HEK293T (cell line): ENCODE data around the gene LMX1A.

Experiments used
- CTCF ChIA-PET: fragments of 350-600 bp; formaldehyde crosslinking; extraction: SDS; loops from one replicate; lab custom pipeline; 2021; ENCODE audit warnings: antibody characterized with exemption, inconsistent platforms; lab: Yijun Ruan, JAX
- POLR2A ChIA-PET: fragments of 350-600 bp; formaldehyde crosslinking; extraction: SDS; loops from one replicate; lab custom pipeline; 2020; ENCODE audit warnings: antibody characterized with exemption, inconsistent platforms; lab: Yijun Ruan, JAX
- DNase-seq: peaks from one replicate; pipeline ENCODE4 v3.0.0; 2012; ENCODE audit warnings: mixed read lengths; ENCODE audit errors: extremely low spot score
- ARNT ChIP-seq: fragments of 450-650 bp; IDR thresholded peaks from 2 replicates; pipeline ENCODE4 v1.6.1; 2017; ENCODE audit warnings: mild to moderate bottlenecking
- BHLHE40 ChIP-seq: fragments of 450-650 bp; IDR thresholded peaks from 2 replicates; pipeline ENCODE4 v1.6.1; 2016; ENCODE audit warnings: mild to moderate bottlenecking, moderate library complexity, borderline replicate concordance
- CTBP1 ChIP-seq: fragments of 450-650 bp; IDR thresholded peaks from 2 replicates; pipeline ENCODE4 v1.6.1; 2016; ENCODE audit warnings: borderline replicate concordance
- ELF4 ChIP-seq: fragments of 450-650 bp; IDR thresholded peaks from 2 replicates; pipeline ENCODE4 v1.6.1; 2017; ENCODE audit warnings: antibody characterized with exemption
- FOXA1 ChIP-seq: fragments of 450-650 bp; IDR thresholded peaks from 2 replicates; pipeline ENCODE4 v1.6.1; 2016; ENCODE audit warnings: mild to moderate bottlenecking
- FOXK2 ChIP-seq: fragments of 450-650 bp; IDR thresholded peaks from 2 replicates; pipeline ENCODE4 v1.6.1; 2016; ENCODE audit warnings: mild to moderate bottlenecking
- FOXM1 ChIP-seq: fragments of 450-650 bp; IDR thresholded peaks from 2 replicates; pipeline ENCODE4 v1.6.1; 2017; ENCODE audit warnings: mild to moderate bottlenecking, borderline replicate concordance
- HDGF ChIP-seq: fragments of 450-650 bp; IDR thresholded peaks from 2 replicates; pipeline ENCODE4 v1.6.1; 2017; ENCODE audit warnings: antibody characterized with exemption, borderline replicate concordance
- L3MBTL2 ChIP-seq: fragments of 450-650 bp; conservative IDR thresholded peaks from 2 replicates; pipeline ENCODE4 v1.6.1; 2016; ENCODE audit warnings: mild to moderate bottlenecking
- LEF1 ChIP-seq: fragments of 450-650 bp; IDR thresholded peaks from 2 replicates; pipeline ENCODE4 v1.6.1; 2017; ENCODE audit warnings: mild to moderate bottlenecking, borderline replicate concordance
- NFRKB ChIP-seq: fragments of 450-650 bp; IDR thresholded peaks from 2 replicates; pipeline ENCODE4 v1.6.1; 2016; ENCODE audit warnings: mild to moderate bottlenecking, moderate library complexity
- SP1 ChIP-seq: fragments of 450-650 bp; IDR thresholded peaks from 2 replicates; pipeline ENCODE4 v1.6.1; 2017
- SUZ12 ChIP-seq: fragments of 450-650 bp; IDR thresholded peaks from 2 replicates; pipeline ENCODE4 v1.6.1; 2016; ENCODE audit warnings: mild to moderate bottlenecking
- TARDBP ChIP-seq: fragments of 450-650 bp; IDR thresholded peaks from 2 replicates; pipeline ENCODE4 v1.6.1; 2016
- ZNF384 ChIP-seq: fragments of 450-650 bp; IDR thresholded peaks from 2 replicates; pipeline ENCODE4 v1.6.1; 2016
- TF ChIP-seq, protein P1 (sequence below): fragments of 450-650 bp; IDR thresholded peaks from 2 replicates; pipeline ENCODE4 v1.6.1; 2016

Gene LMX1A

DNA sequence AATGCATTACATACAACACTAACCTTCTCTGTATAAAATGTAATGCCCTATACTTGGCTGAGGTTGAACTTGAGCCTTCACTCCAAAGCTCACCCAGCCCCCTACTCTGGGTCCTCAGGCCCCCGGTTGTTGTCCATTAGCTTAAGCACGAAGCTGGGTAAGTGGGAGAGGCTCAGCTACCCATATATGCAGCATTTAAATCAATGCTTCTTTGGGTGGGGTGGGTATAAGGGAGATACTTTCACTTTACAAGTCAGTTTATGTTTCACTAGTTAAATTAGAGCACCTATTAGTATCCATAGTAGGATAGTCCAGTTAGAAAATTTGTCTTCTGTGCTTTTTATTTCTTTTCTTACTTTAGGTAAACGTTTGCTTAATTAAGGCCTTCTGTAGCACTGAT is 151.4 kb downstream of the LMX1A start:
- ChIA-PET CTCF (no interaction called here), POLR2A (no interaction called here)
- TF ChIP-seq CTBP1 = no peak
- TF ChIP-seq ARNT = no peak
- no peak for TF ChIP-seq L3MBTL2
- no peak for TF ChIP-seq FOXM1
- TF ChIP-seq SP1 = no peak
- no peak for TF ChIP-seq FOXA1
- TF ChIP-seq HDGF = no peak
- no peak for TF ChIP-seq SUZ12
- no peak for TF ChIP-seq LEF1
- no peak for TF ChIP-seq TARDBP
- TF ChIP-seq, protein P1, sequence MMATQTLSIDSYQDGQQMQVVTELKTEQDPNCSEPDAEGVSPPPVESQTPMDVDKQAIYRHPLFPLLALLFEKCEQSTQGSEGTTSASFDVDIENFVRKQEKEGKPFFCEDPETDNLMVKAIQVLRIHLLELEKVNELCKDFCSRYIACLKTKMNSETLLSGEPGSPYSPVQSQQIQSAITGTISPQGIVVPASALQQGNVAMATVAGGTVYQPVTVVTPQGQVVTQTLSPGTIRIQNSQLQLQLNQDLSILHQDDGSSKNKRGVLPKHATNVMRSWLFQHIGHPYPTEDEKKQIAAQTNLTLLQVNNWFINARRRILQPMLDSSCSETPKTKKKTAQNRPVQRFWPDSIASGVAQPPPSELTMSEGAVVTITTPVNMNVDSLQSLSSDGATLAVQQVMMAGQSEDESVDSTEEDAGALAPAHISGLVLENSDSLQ = no peak
- TF ChIP-seq NFRKB = no peak
- no peak for TF ChIP-seq ELF4
- TF ChIP-seq BHLHE40 = no peak
- TF ChIP-seq FOXK2 = no peak
- no peak for TF ChIP-seq ZNF384
- DNase-seq = no peak

DNA sequence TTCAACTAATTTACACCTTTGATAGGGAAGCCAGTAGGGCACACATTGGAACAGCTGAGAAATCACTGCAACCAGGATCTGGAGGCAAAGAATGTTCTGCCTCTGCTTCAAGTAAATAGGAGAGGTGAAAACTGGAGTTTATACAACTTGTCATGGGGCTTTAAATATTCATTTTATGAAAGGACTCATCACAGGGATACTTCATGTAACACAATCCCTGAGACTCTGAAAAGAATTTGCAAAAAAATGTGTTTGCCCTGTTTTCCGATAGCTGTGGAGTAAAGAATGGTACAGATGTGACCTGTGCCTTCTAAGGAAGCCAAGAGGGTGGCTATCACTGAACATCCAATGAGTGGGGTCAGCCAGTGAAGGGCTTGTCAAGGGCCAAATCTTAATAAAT is 152.0 kb downstream of the LMX1A start:
- ChIA-PET CTCF (no interaction called here), POLR2A (no interaction called here)
- DNase-seq = no peak
- no peak for TF ChIP-seq TARDBP
- TF ChIP-seq NFRKB = no peak
- no peak for TF ChIP-seq ELF4
- TF ChIP-seq L3MBTL2 = no peak
- TF ChIP-seq ARNT = no peak
- no peak for TF ChIP-seq FOXM1
- TF ChIP-seq SUZ12 = no peak
- TF ChIP-seq SP1 = no peak

DNA sequence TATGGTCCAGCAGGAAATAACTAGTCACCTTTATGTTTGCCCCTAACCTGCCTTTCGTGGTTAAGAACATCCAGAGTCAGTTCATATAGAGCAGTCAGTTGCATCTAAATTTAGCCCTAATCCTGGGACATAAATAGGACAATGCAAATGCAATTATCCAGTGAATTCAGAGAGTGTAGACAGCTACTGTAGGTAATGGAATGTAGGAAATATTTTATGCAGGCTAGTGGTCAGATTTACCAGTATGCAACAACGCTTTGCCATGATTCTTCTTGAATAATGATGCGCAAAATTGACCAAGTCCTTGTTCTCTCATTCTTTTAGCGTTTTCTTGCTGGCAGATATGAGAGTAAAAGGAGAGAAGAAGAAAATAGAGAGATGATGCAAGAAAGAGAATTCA is 165.4 kb downstream of the LMX1A start:
- POLR2A ChIA-PET = no interaction called here
- DNase-seq = no peak
- TF ChIP-seq FOXK2 = no peak
- TF ChIP-seq ZNF384 = no peak
- TF ChIP-seq, protein P1 = no peak
- TF ChIP-seq FOXM1 = no peak
- TF ChIP-seq L3MBTL2 = no peak
- no peak for TF ChIP-seq CTBP1
- no peak for TF ChIP-seq HDGF
- no peak for TF ChIP-seq SUZ12
- TF ChIP-seq SP1 = no peak
- TF ChIP-seq TARDBP = no peak
- TF ChIP-seq BHLHE40 = no peak
- TF ChIP-seq LEF1 = no peak
- no peak for TF ChIP-seq ARNT
- no peak for TF ChIP-seq NFRKB
- CTCF ChIA-PET = no interaction called here

DNA sequence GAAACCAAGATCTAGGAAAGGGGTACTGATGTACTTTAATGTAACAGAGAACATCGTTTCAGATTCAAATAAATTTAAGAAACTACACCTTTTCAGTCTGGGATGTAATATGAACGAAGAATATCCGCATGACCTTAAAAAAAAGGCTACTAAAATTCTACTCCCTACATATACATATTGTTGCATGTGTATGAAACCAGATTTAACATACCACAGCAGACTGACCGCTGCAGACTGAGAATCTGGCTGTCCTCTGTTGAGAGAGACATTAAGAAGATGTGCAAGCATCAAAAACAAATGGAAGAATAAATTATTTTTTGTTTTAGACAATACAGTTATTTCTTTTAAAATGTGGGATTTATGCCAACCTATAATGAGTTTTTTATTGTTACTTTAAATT is 166.6 kb downstream of the LMX1A start:
- CTCF ChIA-PET = no interaction called here
- POLR2A ChIA-PET = no interaction called here
- no peak for DNase-seq
- TF ChIP-seq L3MBTL2 = no peak
- no peak for TF ChIP-seq TARDBP
- no peak for TF ChIP-seq LEF1
- no peak for TF ChIP-seq CTBP1
- TF ChIP-seq FOXM1 = no peak
- TF ChIP-seq FOXA1 = no peak

DNA sequence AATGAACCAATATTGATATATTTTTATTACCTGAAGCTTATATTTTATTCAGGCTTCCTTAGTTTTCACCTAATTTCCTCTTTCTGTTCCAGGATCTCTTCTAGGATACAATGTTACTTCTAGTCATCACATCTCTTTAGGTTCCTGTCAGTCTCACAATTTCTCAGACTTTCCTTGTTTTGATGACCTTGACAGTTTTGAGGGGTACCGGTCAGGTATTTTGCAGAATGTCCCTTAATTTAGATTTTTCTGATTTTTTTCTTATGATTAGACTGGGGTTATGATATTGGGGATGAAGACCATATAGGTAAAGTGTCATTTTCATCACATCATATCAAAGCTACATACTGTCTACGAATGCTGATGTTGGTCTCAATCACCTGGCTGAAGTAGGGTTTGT is 167.5 kb downstream of the LMX1A start:
- DNase-seq = no peak
- POLR2A ChIA-PET = no interaction called here
- CTCF ChIA-PET = no interaction called here
- no peak for TF ChIP-seq SP1
- TF ChIP-seq SUZ12 = no peak
- no peak for TF ChIP-seq ZNF384
- TF ChIP-seq ARNT = no peak
- TF ChIP-seq BHLHE40 = no peak
- TF ChIP-seq HDGF = no peak
- no peak for TF ChIP-seq NFRKB
- no peak for TF ChIP-seq FOXK2
- no peak for TF ChIP-seq FOXM1

DNA sequence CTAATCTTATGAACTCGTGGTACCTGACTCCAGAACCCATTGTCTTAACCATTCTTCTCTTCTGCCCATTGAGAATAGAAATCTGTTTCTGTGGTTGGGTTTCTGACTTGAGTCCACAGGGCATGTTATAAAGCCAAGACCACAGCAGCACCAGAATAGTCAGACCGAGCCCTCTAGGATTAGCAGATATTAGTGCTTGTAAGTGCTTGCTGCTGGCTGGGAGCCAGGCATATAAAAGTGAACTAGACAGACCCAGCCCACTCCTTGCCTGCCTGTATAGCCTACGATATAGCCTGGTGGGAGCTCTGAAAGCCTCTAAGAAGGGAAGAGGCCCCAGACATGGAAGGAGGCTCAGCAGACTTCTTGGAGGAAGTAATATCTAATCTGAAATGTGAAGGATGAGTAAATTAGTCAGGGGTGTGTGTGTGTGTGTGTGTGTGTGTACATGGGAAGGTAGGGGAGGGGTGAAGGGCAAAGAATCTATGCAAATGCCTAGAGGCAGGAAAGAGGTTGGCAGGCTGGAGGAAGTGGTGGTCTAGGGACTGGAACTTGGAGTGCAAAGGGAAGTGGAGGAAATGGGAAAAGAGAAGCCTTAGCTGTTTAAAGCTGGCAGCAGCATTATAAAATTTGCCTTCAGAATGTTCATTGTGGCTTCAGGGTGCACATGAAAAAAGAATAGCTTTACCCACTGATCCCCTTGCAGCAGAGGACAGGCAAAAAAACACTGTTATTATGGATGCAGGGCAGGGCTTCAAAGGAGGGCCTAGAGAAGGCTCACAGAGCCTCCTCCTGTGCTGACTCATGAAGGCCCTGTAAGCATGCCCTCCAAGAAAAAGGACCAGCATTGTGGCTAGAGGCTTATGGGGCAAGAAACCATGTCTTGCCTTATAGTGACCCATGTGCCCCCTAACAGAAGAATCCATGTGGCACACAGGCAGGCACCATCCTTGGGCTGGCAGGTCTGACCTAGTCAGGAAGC is 169.2 kb downstream of the LMX1A start:
- TF ChIP-seq ELF4 = no peak
- TF ChIP-seq, protein P1 = no peak
- TF ChIP-seq CTBP1 = no peak
- TF ChIP-seq LEF1 = no peak
- no peak for TF ChIP-seq TARDBP
- no peak for TF ChIP-seq SP1
- no peak for TF ChIP-seq NFRKB
- no peak for TF ChIP-seq FOXM1
- TF ChIP-seq L3MBTL2 = no peak
- no peak for TF ChIP-seq ZNF384
- TF ChIP-seq FOXK2 = no peak
- POLR2A ChIA-PET = no interaction called here
- DNase-seq = no peak
- CTCF ChIA-PET = interaction anchor here (0.7 kb wide), 1 partner anchor 32 kb away, joined by 3 read pairs; no protein-coding TSS in a partner anchor
